NT2/D1 (cell line): ENCODE results near the gene TMEM215.
"Not testable (repeated sequence)": the region's sequence is repeated elsewhere in the genome, so short reads cannot be mapped to it uniquely, and the experiment has no call there.

Source experiments
- DNase-seq: peaks from one replicate; pipeline ENCODE4 v3.0.0-alpha.2; 2011; ENCODE audit warnings: low read depth, low spot score
- H3K27me3 ChIP-seq: 2 replicates; pipeline ENCODE4 v1.6.0; 2011; ENCODE audit warnings: mild to moderate bottlenecking; ENCODE audit not compliant: insufficient read length, insufficient read depth
- H3K36me3 ChIP-seq: 2 replicates; pipeline ENCODE4 v1.6.1; 2011; ENCODE audit warnings: mild to moderate bottlenecking, low read length, mixed read lengths; ENCODE audit not compliant: insufficient read depth, insufficient read length
- H3K4me1 ChIP-seq: 2 replicates; pipeline ENCODE4 v1.5.1; 2011; ENCODE audit not compliant: insufficient read depth, insufficient read length
- H3K4me3 ChIP-seq: 2 replicates; pipeline ENCODE4 v1.5.1; 2011; ENCODE audit warnings: low read depth; ENCODE audit not compliant: insufficient read length
- H3K9ac ChIP-seq: 2 replicates; pipeline ENCODE4 v1.6.0; 2011; ENCODE audit warnings: low read depth; ENCODE audit not compliant: insufficient read length
- H3K9me3 ChIP-seq: 2 replicates; pipeline ENCODE4 v1.5.1; 2011; ENCODE audit warnings: mild to moderate bottlenecking, low read length; ENCODE audit not compliant: insufficient read depth
- SUZ12 ChIP-seq: IDR thresholded peaks from 2 replicates; pipeline ENCODE4 v1.6.1; 2011; ENCODE audit not compliant: insufficient read length, insufficient read depth; ENCODE audit errors: extremely low read depth
- YY1 ChIP-seq: IDR thresholded peaks from 2 replicates; pipeline ENCODE4 v1.6.1; 2011; ENCODE audit not compliant: insufficient read length, insufficient read depth
- ZNF274 ChIP-seq: IDR thresholded peaks from 2 replicates; pipeline ENCODE4 v1.6.1; 2011; ENCODE audit warnings: mild to moderate bottlenecking, low read depth, low read length

The TMEM215 gene

GRCh38 chr9:32755730-32756129, 27.6 kb upstream of the TMEM215 start:
- H3K27me3 ChIP-seq, result no peaks in the 10 kb centered on the region
- DNase-seq, result no peak
- no peaks in the 10 kb centered on the region for H3K36me3 ChIP-seq
- H3K4me1 ChIP-seq, result no peaks in the 10 kb centered on the region
- H3K9me3 ChIP-seq, result no peaks in the 10 kb centered on the region
- H3K9ac ChIP-seq, result no peak overlapping the region
- TF ChIP-seq ZNF274 (no peak), SUZ12 (no peak), YY1 (no peak)
- no peak overlapping the region for H3K4me3 ChIP-seq

DNA sequence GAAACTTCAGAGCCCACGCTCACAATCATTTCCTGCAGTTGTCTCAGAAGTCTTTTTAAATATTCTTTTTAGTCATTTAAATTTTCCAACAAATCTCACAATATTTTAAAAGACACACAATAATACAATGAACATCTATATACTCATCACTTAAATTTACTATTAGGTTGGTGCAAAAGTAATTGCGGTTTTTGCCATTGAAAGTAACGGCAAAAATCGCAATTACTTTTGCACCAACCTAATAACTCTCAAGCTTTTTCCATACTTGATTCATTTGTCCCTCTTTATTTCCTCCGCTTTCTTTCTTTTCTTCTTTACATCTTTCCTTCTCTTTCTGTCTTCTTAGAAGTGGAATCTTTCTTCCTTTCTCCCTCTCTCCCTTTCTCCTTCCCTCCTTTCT, 19.2 kb upstream of the TMEM215 start:
- TF ChIP-seq SUZ12 (no peak), YY1 (no peak), ZNF274 (no peak)
- no peak for DNase-seq

DNA sequence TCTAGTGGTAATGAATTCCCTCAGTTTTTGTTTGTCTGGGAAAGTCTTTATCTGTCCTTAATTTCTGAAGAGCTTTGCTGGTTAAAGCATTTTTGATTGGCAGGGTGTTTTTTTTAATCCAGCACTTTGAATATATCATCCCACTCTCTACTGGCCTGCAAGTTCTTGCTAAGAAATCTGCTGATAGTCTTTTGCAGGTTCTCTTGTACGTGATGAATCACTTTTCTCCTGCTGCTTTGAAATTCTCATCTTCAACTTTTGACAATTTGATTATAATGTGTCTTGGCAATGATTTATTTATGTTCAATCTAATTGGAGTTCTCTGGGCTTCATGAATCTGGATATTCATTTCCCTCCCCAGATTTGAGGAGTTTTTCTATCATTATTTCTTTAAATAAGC, 8.1 kb upstream of the TMEM215 start:
- Histone ChIP-seq H3K4me3 (no peak overlapping the region), H3K36me3 (no peaks in the 10 kb centered on the region), H3K9ac (no peak overlapping the region), H3K9me3 (peaks cover 33% of the 10 kb centered on the region), H3K4me1 (no peaks in the 10 kb centered on the region), H3K27me3 (peaks cover 6% of the 10 kb centered on the region)
- TF ChIP-seq SUZ12, result no peak
- no peak for TF ChIP-seq ZNF274
- TF ChIP-seq YY1, result no peak
- DNase-seq, result no peak

More for the DNA sequence above, 19.2 kb upstream of the TMEM215 start:
- H3K36me3 ChIP-seq, result no peaks in the 10 kb centered on the region
- no peak overlapping the region for H3K4me3 ChIP-seq
- H3K4me1 ChIP-seq, result no peaks in the 10 kb centered on the region
- no peaks in the 10 kb centered on the region for H3K9me3 ChIP-seq
- H3K27me3 ChIP-seq, result no peaks in the 10 kb centered on the region
- no peak overlapping the region for H3K9ac ChIP-seq

DNA sequence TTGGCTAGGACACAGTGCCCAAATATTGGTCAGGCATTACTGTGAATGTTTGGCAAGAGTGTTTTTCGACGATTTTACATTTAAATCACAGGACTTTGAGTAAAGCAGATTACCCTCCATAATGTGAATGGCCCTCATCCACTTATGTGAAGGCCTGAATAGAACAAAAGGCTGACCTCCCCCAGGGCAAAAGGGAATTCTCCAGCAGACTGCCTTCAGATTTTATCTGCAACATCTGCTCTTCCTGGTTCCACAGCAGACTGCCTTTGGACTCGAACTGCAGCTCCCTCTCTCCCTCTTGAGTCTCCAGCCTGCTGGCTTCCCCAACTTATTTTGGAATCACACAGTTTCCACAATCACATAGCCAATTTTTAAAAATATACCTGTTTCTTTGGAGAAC, 7.1 kb upstream of the TMEM215 start:
- no peaks in the 10 kb centered on the region for H3K36me3 ChIP-seq
- H3K9ac ChIP-seq, result no peak overlapping the region
- peaks cover 16% of the 10 kb centered on the region for H3K27me3 ChIP-seq
- no peak for TF ChIP-seq SUZ12
- TF ChIP-seq YY1, result no peak
- no peak for TF ChIP-seq ZNF274
- peaks cover 33% of the 10 kb centered on the region for H3K9me3 ChIP-seq
- peak; percentile 48 for DNase-seq
- H3K4me1 ChIP-seq, result no peaks in the 10 kb centered on the region
- no peak overlapping the region for H3K4me3 ChIP-seq

DNA sequence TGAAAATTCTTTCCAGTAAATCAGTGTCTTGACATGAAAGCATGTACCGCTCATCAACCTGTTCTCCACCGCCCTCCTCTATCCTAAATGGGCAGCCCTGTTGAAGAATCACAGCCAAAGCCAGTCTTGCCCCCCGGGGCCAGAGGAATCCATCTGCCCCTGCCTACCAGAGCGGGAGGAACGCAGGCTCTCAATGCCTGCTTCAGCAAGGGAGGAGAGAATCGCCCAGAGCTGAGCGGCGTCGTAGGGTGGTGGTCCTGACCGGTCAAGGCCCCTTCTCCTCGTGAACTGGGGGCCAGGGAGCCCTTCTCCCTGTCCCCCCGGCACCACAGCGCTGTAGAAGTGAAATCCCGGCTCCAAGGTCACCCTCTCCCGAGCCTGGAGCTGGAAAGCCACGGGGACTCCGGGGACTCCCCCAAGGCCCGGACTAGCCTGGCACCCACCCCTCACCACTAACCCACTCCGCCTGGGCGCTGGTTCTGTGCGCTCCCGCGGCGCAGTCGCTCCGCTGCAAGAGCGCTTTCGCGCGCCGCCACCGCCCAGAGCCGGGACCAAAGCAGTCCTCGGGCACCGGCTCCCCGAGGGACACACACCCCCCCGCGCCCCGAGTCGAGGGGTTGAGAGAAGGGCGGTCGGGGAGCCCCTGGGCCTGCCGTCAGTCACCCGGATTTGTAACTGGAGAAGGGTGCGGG, 718 bp upstream of the TMEM215 start:
- Histone ChIP-seq H3K4me3 (peak overlapping the region; percentile 69), H3K9me3 (no peaks in the 10 kb centered on the region), H3K4me1 (peaks cover 9% of the 10 kb centered on the region), H3K9ac (peak overlapping the region; percentile 77), H3K27me3 (peaks cover 55% of the 10 kb centered on the region), H3K36me3 (no peaks in the 10 kb centered on the region)
- TF ChIP-seq ZNF274 (no peak), YY1 (no peak), SUZ12 (no peak)
- no peak for DNase-seq

GRCh38 chr9:32787816-32788215, 4.5 kb downstream of the TMEM215 start:
- Histone ChIP-seq H3K9ac (no peak overlapping the region), H3K4me1 (peaks cover 6% of the 10 kb centered on the region), H3K36me3 (no peaks in the 10 kb centered on the region), H3K4me3 (no peak overlapping the region), H3K9me3 (no peaks in the 10 kb centered on the region), H3K27me3 (peaks cover 24% of the 10 kb centered on the region)
- TF ChIP-seq ZNF274, result no peak
- no peak for TF ChIP-seq SUZ12
- no peak for TF ChIP-seq YY1
- no peak for DNase-seq

DNA sequence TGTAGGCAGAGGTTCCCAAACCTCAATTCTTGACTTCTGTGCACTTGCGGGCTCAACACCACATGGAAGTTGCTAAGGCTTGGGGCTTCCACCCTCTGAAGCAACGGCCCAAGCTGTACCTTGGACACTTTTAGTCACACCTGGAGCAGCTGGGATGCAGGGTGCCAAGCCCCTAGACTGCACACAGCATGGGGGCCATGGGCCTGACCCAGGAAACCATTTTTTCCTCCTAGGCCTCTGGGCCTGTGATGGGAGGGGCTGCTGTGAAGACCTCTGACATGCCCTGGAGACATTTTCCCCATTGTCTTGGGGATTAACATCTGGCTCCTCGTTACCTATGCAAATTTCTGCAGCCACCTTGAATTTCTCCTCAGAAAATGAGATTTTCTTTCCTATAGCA, 12.7 kb downstream of the TMEM215 start:
- H3K9ac ChIP-seq, H3K4me3 ChIP-seq, DNase-seq, H3K4me1 ChIP-seq, H3K36me3 ChIP-seq, H3K27me3 ChIP-seq: not testable (repeated sequence)
- H3K9me3 ChIP-seq, result peaks cover 34% of the 10 kb centered on the region; the same call in 1 of the 2 replicates

- TF ChIP-seq YY1 (no peak), ZNF274 (no peak), SUZ12 (no peak)
- Histone ChIP-seq H3K36me3 (no peaks in the 10 kb centered on the region), H3K27me3 (no peaks in the 10 kb centered on the region)
Observed at GRCh38 chr9:32801530-32801929, 18.2 kb downstream of the TMEM215 start.

More at GRCh38 chr9:32801530-32801929, 18.2 kb downstream of the TMEM215 start:
- DNase-seq, result no peak
- peaks cover 10% of the 10 kb centered on the region; the same call in 1 of the 2 replicates for H3K9me3 ChIP-seq
- H3K4me1 ChIP-seq, result no peaks in the 10 kb centered on the region
- H3K4me3 ChIP-seq, result no peak overlapping the region
- no peak overlapping the region for H3K9ac ChIP-seq
